Hematopoietic multipotent progenitor cell treated with erythropoietin and hydrocortisone succinate and interleukin-3 and kit ligand, for 15 days (in vitro differentiated cells): ENCODE measurements around the gene CFAP410.

Source experiments
- DNase-seq: peaks from one replicate; pipeline ENCODE4 v3.0.0-alpha.2; 2015; ENCODE audit warnings: low spot score

The CFAP410 gene

GRCh38 chr21:44330698-44331097 lies 8.5 kb downstream of the CFAP410 start:
- no peak for DNase-seq

GRCh38 chr21:44329971-44330681 lies 9.1 kb downstream of the CFAP410 start:
- no peak for DNase-seq

GRCh38 chr21:44329086-44329889 lies 9.9 kb downstream of the CFAP410 start:
- no peak for DNase-seq

GRCh38 chr21:44328242-44328895 lies 10.8 kb downstream of the CFAP410 start:
- no peak for DNase-seq

GRCh38 chr21:44327603-44327974 lies 11.6 kb downstream of the CFAP410 start:
- DNase-seq = no peak

- no peak for DNase-seq
Measured at GRCh38 chr21:44326716-44327602, 12.2 kb downstream of the CFAP410 start.

- DNase-seq = no peak
Measured at GRCh38 chr21:44326272-44326647, 12.9 kb downstream of the CFAP410 start.

- DNase-seq = no peak
Measured at GRCh38 chr21:44325386-44326271, 13.6 kb downstream of the CFAP410 start.

- no peak for DNase-seq
Measured at GRCh38 chr21:44324854-44325107, 14.4 kb downstream of the CFAP410 start.

GRCh38 chr21:44324106-44324853 lies 14.9 kb downstream of the CFAP410 start:
- DNase-seq = no peak

GRCh38 chr21:44323591-44323990 lies 15.6 kb downstream of the CFAP410 start:
- DNase-seq = no peak

- no peak for DNase-seq
Measured at GRCh38 chr21:44322621-44323325, 16.4 kb downstream of the CFAP410 start.

- no peak for DNase-seq
Measured at GRCh38 chr21:44321846-44322450, 17.2 kb downstream of the CFAP410 start.

- DNase-seq = no peak
Measured at GRCh38 chr21:44320847-44321246, 18.3 kb downstream of the CFAP410 start.

GRCh38 chr21:44319407-44320065 lies 19.7 kb downstream of the CFAP410 start:
- DNase-seq = no peak

- no peak for DNase-seq
Measured at GRCh38 chr21:44318489-44319285, 20.5 kb downstream of the CFAP410 start.

- DNase-seq = no peak
Measured at GRCh38 chr21:44317871-44318270, 21.3 kb downstream of the CFAP410 start.

GRCh38 chr21:44317241-44317782 lies 21.9 kb downstream of the CFAP410 start:
- no peak for DNase-seq
